GM12891 (cell line): Measurements from ENCODE around the gene TSHZ2.

Source experiments
- POLR2AphosphoS5 ChIP-seq: IDR thresholded peaks from 2 replicates; pipeline ENCODE4 v1.6.1; 2011; ENCODE audit warnings: low read depth, low read length, control low read depth
- TAF1 ChIP-seq: IDR thresholded peaks from 2 replicates; pipeline ENCODE4 v1.6.1; 2011; ENCODE audit warnings: low read depth, low read length, control low read depth

DNA sequence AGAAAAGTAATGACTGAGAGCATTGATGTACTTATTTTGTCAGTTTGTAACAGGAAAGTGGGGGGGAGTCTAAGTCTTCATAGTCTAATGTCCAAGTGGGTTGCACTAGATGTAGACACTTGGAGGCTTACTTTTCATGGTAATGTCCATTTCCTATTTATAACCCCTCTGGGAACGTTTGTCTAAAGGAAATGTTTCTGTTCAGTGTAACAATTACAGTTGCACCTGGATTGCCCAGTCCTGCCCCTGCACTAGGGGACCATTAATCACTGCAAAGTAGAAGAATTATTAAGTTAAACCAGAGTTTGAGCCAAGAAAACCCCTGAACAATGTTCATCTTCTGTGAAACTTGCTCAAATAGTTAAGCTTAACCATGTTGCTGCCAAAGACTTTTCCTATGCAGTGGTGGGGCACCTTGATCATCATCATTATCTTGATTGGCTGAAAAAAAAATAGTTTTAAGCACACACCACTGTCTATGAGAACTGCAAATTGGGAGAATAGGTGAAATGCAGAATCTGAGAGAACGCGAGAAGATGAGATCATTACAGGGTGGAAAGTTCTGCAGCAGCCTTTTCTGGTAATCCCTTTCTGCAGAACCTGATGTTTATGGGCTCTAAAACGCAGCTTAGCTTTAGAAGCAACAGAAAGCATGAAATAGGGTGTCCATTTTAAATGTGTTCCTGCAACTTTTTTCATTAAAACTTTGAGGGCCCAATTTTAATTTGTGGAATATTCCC is 515.5 kb downstream of the TSHZ2 start:
- TF ChIP-seq TAF1: no peak
- no peak for TF ChIP-seq POLR2AphosphoS5
